Measurements from ENCODE around the gene IFI16.

Gene IFI16

GRCh38 chr1:159009704-159010361 is at the start of gene IFI16:
Gene IFI16 (plus strand): TSS chr1:159009907. CDS start chr1:159014681, 4,774 bp downstream.
- Histone ChIP-seq H3K36me3 (ENCODE audit: insufficient read depth, low read length) (no peaks in the 10 kb centered on the region), H3K9me3 (ENCODE audit: control insufficient read depth, insufficient read depth, low read length) (no peaks in the 10 kb centered on the region), H3K9ac (ENCODE audit: low read depth, low read length) (peak within 1 kb of the TSS; percentile 32; the same call in 1 of the 2 replicates), H3K4me1 (ENCODE audit: insufficient read depth, low read length) (peaks cover 31% of the 10 kb centered on the region)

- H3K36me3 ChIP-seq (ENCODE audit: insufficient read depth, low read length), result no peaks in the 10 kb centered on the region
- no peaks in the 10 kb centered on the region for H3K4me1 ChIP-seq (ENCODE audit: insufficient read depth, low read length)
- no peaks in the 10 kb centered on the region for H3K9me3 ChIP-seq (ENCODE audit: control insufficient read depth, insufficient read depth, low read length)
- no peak overlapping the region for H3K9ac ChIP-seq (ENCODE audit: low read depth, low read length)
Observed at GRCh38 chr1:158961178-158961577, 48.5 kb upstream of the IFI16 start.

GRCh38 chr1:158962983-158963382 is 46.7 kb upstream of the IFI16 start:
- H3K36me3 ChIP-seq (ENCODE audit: insufficient read depth, low read length), result no peaks in the 10 kb centered on the region
- H3K9me3 ChIP-seq (ENCODE audit: control insufficient read depth, insufficient read depth, low read length), result no peaks in the 10 kb centered on the region
- no peak overlapping the region for H3K9ac ChIP-seq (ENCODE audit: low read depth, low read length)
- H3K4me1 ChIP-seq (ENCODE audit: insufficient read depth, low read length), result no peaks in the 10 kb centered on the region

- no peak overlapping the region for H3K9ac ChIP-seq (ENCODE audit: low read depth, low read length)
- H3K4me1 ChIP-seq (ENCODE audit: insufficient read depth, low read length), result no peaks in the 10 kb centered on the region
- H3K36me3 ChIP-seq (ENCODE audit: insufficient read depth, low read length), result no peaks in the 10 kb centered on the region
- no peaks in the 10 kb centered on the region for H3K9me3 ChIP-seq (ENCODE audit: control insufficient read depth, insufficient read depth, low read length)
Observed at GRCh38 chr1:158969166-158969565, 40.5 kb upstream of the IFI16 start.

GRCh38 chr1:158969855-158970254 is 39.9 kb upstream of the IFI16 start:
- H3K4me1 ChIP-seq (ENCODE audit: insufficient read depth, low read length), result no peaks in the 10 kb centered on the region
- no peak overlapping the region for H3K9ac ChIP-seq (ENCODE audit: low read depth, low read length)
- H3K36me3 ChIP-seq (ENCODE audit: insufficient read depth, low read length), result no peaks in the 10 kb centered on the region
- H3K9me3 ChIP-seq (ENCODE audit: control insufficient read depth, insufficient read depth, low read length), result no peaks in the 10 kb centered on the region

GRCh38 chr1:158972841-158973240 is 36.9 kb upstream of the IFI16 start:
- no peak overlapping the region for H3K9ac ChIP-seq (ENCODE audit: low read depth, low read length)
- H3K4me1 ChIP-seq (ENCODE audit: insufficient read depth, low read length), result no peaks in the 10 kb centered on the region
- H3K9me3 ChIP-seq (ENCODE audit: control insufficient read depth, insufficient read depth, low read length), result no peaks in the 10 kb centered on the region
- no peaks in the 10 kb centered on the region for H3K36me3 ChIP-seq (ENCODE audit: insufficient read depth, low read length)

GRCh38 chr1:158976219-158976618 is 33.5 kb upstream of the IFI16 start:
- Histone ChIP-seq H3K4me1 (ENCODE audit: insufficient read depth, low read length) (no peaks in the 10 kb centered on the region), H3K36me3 (ENCODE audit: insufficient read depth, low read length) (no peaks in the 10 kb centered on the region), H3K9ac (ENCODE audit: low read depth, low read length) (no peak overlapping the region), H3K9me3 (ENCODE audit: control insufficient read depth, insufficient read depth, low read length) (no peaks in the 10 kb centered on the region; the same call in 1 of the 2 replicates)

- H3K36me3 ChIP-seq (ENCODE audit: insufficient read depth, low read length), result no peaks in the 10 kb centered on the region
- no peaks in the 10 kb centered on the region for H3K4me1 ChIP-seq (ENCODE audit: insufficient read depth, low read length)
- no peak overlapping the region for H3K9ac ChIP-seq (ENCODE audit: low read depth, low read length)
- no peaks in the 10 kb centered on the region; the same call in 1 of the 2 replicates for H3K9me3 ChIP-seq (ENCODE audit: control insufficient read depth, insufficient read depth, low read length)
Observed at GRCh38 chr1:158978730-158979129, 31.0 kb upstream of the IFI16 start.

GRCh38 chr1:158979229-158979628 is 30.5 kb upstream of the IFI16 start:
- no peak overlapping the region for H3K9ac ChIP-seq (ENCODE audit: low read depth, low read length)
- no peaks in the 10 kb centered on the region for H3K36me3 ChIP-seq (ENCODE audit: insufficient read depth, low read length)
- no peaks in the 10 kb centered on the region; the same call in 1 of the 2 replicates for H3K9me3 ChIP-seq (ENCODE audit: control insufficient read depth, insufficient read depth, low read length)
- H3K4me1 ChIP-seq (ENCODE audit: insufficient read depth, low read length), result no peaks in the 10 kb centered on the region

- H3K36me3 ChIP-seq (ENCODE audit: insufficient read depth, low read length), result no peaks in the 10 kb centered on the region
- no peaks in the 10 kb centered on the region; the same call in 1 of the 2 replicates for H3K9me3 ChIP-seq (ENCODE audit: control insufficient read depth, insufficient read depth, low read length)
- H3K9ac ChIP-seq (ENCODE audit: low read depth, low read length), result no peak overlapping the region
- no peaks in the 10 kb centered on the region for H3K4me1 ChIP-seq (ENCODE audit: insufficient read depth, low read length)
Observed at GRCh38 chr1:158983235-158983634, 26.5 kb upstream of the IFI16 start.

GRCh38 chr1:158984386-158984785 is 25.3 kb upstream of the IFI16 start:
- no peaks in the 10 kb centered on the region; the same call in 1 of the 2 replicates for H3K9me3 ChIP-seq (ENCODE audit: control insufficient read depth, insufficient read depth, low read length)
- H3K4me1 ChIP-seq (ENCODE audit: insufficient read depth, low read length), result no peaks in the 10 kb centered on the region
- H3K36me3 ChIP-seq (ENCODE audit: insufficient read depth, low read length), result no peaks in the 10 kb centered on the region
- H3K9ac ChIP-seq (ENCODE audit: low read depth, low read length), result no peak overlapping the region

GRCh38 chr1:158989424-158989823 is 20.3 kb upstream of the IFI16 start:
- Histone ChIP-seq H3K9ac (ENCODE audit: low read depth, low read length) (no peak overlapping the region), H3K9me3 (ENCODE audit: control insufficient read depth, insufficient read depth, low read length) (no peaks in the 10 kb centered on the region), H3K4me1 (ENCODE audit: insufficient read depth, low read length) (no peaks in the 10 kb centered on the region), H3K36me3 (ENCODE audit: insufficient read depth, low read length) (no peaks in the 10 kb centered on the region)

- H3K9ac ChIP-seq (ENCODE audit: low read depth, low read length), result no peak overlapping the region
- no peaks in the 10 kb centered on the region for H3K4me1 ChIP-seq (ENCODE audit: insufficient read depth, low read length)
- H3K9me3 ChIP-seq (ENCODE audit: control insufficient read depth, insufficient read depth, low read length), result no peaks in the 10 kb centered on the region
- H3K36me3 ChIP-seq (ENCODE audit: insufficient read depth, low read length), result no peaks in the 10 kb centered on the region
Observed at GRCh38 chr1:158992787-158993312, 16.9 kb upstream of the IFI16 start.

- H3K9me3 ChIP-seq (ENCODE audit: control insufficient read depth, insufficient read depth, low read length), result no peaks in the 10 kb centered on the region
- H3K9ac ChIP-seq (ENCODE audit: low read depth, low read length), result no peak overlapping the region
- peaks cover 10% of the 10 kb centered on the region; the same call in 1 of the 2 replicates for H3K4me1 ChIP-seq (ENCODE audit: insufficient read depth, low read length)
- H3K36me3 ChIP-seq (ENCODE audit: insufficient read depth, low read length), result no peaks in the 10 kb centered on the region
Observed at GRCh38 chr1:158996998-158997397, 12.7 kb upstream of the IFI16 start.

- Histone ChIP-seq H3K4me1 (ENCODE audit: insufficient read depth, low read length) (peaks cover 10% of the 10 kb centered on the region; the same call in 1 of the 2 replicates), H3K9ac (ENCODE audit: low read depth, low read length) (peak overlapping the region; percentile 58; the same call in 1 of the 2 replicates), H3K36me3 (ENCODE audit: insufficient read depth, low read length) (no peaks in the 10 kb centered on the region), H3K9me3 (ENCODE audit: control insufficient read depth, insufficient read depth, low read length) (no peaks in the 10 kb centered on the region)
Observed at GRCh38 chr1:158998037-158998780, 11.5 kb upstream of the IFI16 start.

Data from ES-I3 (cell line).